GM18867 (cell line): ENCODE measurements around the gene WTAP.
"Not testable (repeated sequence)": the region's sequence is repeated elsewhere in the genome, so short reads cannot be mapped to it uniquely, and the experiment has no call there.

Experiments used
- ATAC-seq: cut with Tn5 transposase; IDR thresholded peaks from one replicate; pipeline ENCODE4 v1.9.1; 2021; ENCODE audit warnings: mild to moderate bottlenecking, moderate library complexity; ENCODE audit not compliant: unreplicated experiment

WTAP gene

DNA sequence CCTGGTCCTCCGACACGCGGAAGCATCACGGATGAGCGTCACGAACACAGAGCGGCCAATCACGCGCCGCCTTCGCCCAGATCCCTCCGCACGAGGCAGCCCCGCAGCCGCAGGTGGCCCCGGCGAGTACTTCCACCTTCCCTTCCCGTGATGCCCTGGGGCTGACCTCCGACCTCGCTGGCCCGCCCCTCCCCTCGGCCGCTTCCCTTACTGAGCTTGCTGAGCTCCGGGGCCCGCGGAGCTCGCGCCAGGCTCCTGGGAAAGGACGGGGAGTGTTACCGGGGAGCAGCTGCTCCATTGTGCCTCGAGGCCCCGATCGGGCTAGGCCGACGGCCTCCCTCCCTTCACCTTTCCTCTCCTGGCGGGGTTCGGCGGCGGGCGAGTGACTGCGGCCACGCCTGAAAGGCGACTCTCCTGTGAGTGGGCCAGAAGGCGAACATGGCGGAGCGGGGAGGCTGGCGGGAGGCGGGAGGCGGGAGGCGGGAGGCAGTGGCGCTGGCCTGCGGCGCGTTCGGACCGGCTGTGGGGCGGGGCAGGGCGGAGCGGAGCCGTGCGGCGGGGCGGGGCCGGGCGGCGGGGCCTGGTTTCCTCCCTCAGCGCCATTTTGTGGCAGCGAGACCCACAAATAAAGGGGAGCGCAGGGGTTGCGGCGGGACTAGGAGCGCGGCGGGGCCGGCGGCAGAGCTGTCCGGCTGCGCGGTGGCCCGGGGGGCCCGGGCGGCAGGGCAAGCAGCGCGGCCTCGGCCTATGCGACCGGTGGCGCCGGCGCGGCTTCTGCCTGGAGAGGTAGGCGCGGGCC is at the start of gene WTAP:
Gene WTAP, plus strand, starts transcription at position 589 of the 799 bp plus-strand sequence. CDS start 8,760 bp downstream, outside the sequence.
- peak; percentile 71 for ATAC-seq

DNA sequence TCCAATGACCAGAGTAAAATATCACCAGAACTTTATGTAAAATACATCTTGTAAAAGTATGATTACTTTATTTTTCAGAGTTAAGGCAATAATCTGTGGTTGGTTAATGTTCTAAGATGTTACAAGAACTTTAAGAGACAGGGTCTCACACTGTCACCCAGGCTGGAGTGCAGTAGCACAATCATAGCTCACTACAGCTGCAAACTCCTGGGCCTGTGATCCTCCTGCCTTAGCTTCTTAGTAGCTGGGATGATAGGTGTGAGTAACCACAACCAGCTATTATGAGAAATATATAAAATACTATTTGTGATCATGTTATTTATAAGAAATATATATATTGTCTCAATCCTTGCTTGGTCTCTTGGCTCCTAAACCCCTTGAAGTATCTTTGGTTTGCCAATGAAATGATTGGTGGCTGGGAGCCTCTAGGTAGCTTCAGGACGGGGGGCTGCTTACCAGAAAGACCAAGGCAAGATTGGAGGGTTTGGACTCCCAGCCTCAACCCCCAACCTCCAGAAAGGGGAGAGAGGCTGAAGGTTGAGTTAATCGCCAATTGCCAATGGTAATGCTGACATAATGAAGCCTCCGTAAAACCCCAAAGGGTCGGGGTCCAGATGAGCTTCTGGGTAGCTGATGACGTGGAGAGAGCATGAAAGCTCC is 49.7 kb upstream of the WTAP start:
- ATAC-seq: no peak

GRCh38 chr6:159678574-159678973 is 48.7 kb upstream of the WTAP start:
- no peak for ATAC-seq

DNA sequence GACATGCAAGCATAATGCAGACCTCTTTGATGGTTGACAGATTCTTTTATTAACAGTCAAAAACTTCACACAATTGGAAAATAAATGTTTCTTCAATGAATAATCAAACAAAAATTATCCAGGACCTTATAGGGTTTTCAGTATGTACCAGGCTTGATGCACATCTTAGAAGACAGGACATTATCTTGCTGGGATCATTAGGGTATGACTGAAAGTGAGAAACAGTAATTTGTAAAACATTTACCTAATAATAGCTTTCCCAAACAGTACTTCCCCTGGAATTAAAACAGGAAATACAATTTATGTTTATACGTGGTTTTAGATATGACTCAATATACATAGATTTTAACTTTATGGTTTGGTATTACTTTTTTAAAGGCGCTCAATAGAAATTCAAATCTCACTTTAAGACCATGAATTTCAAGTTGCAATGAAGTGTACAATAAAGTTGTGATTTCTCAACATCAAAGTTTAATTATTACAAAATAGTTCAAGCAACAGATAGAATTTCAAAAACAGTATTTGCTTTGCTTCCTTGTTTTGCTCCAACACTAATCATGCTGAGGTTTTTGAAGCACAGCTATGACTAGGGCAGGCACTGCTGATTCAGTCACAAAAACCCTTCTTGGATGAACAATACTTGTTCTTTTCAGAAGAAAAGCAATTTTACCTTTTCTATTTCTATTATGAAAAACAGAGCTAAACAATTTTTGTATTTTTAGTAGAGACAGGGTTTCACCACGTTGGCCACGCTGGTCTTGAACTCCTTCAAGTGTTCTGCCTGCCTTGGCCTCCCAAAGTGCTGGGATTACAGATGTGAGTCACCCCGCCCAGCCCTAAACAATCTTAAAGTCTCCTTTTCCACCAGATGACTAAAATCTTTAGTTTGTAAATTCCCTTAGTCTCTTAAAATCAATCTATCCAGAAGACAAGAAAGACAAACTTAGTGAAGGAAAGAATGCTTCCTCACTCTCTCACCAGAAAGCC is 47.9 kb upstream of the WTAP start:
- no peak for ATAC-seq

GRCh38 chr6:159680104-159680503 is 47.2 kb upstream of the WTAP start:
- ATAC-seq: no peak

GRCh38 chr6:159681191-159681880 is 46.0 kb upstream of the WTAP start:
- ATAC-seq: no peak

GRCh38 chr6:159682295-159682694 is 45.0 kb upstream of the WTAP start:
- no peak for ATAC-seq

GRCh38 chr6:159682810-159683209 is 44.5 kb upstream of the WTAP start:
- no peak for ATAC-seq

DNA sequence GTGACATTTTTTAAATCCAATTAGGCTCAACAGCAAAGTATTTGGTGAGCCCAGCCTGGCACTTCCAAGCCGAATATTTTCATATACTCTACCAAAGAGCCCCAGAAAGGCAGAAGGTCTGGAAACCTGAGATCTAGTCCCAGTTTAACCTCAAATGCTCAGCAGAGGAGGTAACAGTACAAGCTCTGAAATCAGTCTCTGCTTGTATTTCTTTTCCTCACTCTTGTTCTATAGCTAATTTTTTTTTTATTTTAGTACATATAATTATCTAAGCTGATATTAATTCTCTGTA is 43.3 kb upstream of the WTAP start:
- no peak for ATAC-seq

DNA sequence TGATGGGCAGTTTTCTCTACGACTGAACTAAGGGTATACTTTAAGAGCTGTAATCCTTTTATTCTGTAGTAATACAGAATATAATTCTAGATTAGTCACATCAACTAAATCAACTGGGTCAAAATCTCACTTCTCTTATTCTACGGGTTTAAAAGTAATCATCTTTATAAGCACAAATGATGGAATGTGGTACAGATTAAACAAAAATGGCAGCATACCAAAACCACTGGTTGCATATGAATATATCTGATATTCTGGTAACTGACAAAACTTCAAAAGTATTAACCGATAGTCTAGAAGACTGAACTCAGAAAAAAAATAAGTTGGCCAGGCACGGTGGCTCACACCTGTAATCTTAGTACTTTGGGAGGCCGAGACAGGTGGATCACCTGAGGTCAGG is 41.3 kb upstream of the WTAP start:
- no peak for ATAC-seq

GRCh38 chr6:159686703-159687102 is 40.6 kb upstream of the WTAP start:
- ATAC-seq: no peak

GRCh38 chr6:159687341-159687740 is 40.0 kb upstream of the WTAP start:
- ATAC-seq: no peak

DNA sequence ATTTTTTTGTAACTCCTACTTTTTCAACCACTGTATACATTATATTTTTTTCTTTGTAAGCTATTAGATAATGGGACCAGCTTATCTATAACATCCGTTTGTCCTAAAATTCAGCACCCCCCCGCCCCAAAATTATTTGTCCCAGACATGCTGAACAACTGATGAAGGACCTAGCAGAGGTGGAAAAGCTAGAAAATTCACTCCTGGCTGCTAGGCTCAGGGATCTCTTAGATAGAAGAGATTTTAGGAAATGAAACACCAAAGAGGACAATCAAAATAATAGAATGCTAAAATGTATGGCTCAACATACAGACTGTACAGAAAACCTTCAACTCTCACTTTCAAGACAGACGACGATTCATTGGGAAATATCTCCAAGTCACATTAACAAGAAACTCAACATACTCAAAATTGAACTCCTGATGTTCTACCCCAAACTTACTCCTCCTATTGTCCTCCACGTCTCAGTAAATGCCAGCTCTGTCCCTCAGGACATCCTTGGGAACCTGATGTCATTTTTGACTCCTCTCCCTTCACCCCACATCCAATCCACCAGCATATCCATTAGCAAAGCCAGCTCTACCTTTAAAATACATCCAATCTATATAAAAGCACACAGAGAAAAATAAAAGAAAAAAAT is 38.9 kb upstream of the WTAP start:
- no peak for ATAC-seq

DNA sequence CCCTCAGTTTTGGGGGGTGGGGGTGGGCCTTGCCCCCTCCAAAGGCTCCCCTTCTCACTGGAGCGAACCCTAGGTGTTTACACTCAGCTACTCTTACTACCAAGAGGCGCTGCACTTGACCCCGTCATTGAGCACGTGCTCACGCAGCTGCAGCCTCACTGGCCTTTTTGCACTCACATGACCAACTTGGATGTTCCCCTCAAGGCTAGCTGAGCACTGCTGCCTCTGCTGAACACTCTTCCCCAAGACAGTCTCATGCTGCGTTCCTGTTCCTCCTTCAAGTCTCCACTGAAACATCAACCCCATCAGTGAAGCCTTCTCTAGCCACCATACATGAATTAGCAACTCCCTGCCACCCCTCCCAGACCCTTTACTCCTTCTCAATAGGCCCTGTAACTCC is 38.3 kb upstream of the WTAP start:
- ATAC-seq: no peak

DNA sequence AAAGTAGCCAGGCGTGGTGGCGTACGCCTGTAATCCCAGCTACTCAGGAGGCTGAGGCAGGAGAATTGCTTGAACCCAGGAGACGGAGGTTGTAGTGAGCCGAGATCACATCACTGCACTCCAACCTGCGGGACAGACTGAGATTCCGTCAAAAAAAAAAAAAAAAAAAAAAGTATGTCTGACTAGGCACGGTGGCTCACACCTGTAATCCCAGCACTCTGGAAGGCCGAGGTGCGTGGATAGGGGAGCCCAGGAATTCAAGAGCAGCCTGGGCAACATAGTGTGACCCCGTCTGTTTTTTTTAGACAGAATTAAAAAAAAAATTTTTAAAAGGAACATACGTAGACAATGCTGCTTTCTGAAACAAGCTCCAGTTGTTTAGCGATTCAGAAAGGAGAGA is 37.2 kb upstream of the WTAP start:
- not testable (repeated sequence) for ATAC-seq

GRCh38 chr6:159691133-159691962 is 36.0 kb upstream of the WTAP start:
- no peak for ATAC-seq

DNA sequence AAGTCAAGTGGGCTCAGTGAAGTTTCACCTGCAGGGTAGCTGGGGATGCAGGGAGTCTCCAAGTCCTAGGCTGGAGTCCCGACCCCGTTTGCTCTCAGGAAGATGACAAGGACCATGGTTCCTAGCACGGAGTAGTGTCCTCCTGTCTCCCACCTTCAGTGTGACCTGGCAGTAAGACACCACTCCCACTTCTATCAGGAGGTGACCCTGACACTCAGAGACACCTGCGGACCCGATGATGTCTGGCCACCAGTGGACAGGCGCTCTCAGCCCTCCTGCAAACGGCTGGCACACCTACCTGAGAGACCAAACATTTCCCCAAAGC is 35.4 kb upstream of the WTAP start:
- ATAC-seq: no peak

DNA sequence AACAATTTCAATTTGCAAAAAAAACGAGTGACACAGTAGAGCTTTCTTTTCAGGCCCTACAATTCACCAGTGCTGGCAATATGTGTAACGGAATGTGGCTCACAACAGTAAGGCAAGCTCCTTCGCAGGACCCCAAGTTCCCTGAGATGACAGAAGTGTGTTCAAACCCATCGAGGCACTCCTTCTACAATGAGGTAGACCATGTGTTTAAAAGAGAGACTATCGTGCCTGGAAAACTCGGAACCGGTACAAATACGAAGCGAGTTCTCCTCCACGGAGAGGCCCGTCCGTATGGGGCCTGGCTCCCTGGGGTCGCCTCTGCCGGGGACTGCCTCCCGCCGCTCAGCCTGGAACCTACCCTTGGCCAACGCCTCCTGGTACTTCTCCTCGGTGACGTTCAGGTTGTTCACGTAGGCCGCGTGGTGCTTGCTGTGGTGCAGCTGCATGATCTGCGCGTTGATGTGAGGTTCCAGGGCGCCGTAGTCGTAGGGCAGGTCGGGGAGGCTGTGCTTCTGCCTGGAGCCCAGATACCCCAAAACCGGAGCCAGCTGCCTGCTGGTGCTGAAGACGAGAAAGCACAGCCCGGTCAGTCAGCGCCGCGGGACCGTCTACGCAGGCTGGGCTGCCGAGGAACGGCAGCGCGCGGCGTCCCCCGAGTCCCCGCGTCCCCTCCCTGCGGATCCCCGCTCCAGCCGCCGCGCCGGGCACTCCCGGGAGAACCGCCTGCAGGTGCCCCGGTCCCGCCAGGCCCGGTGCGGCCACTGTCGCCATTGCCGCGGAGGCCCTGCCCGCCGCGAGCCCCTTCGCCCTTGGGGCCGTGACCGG is 34.8 kb upstream of the WTAP start:
- ATAC-seq: peak; percentile 40
